Natural killer cell (primary cell): Measurements from ENCODE around the gene RMDN3. TPM values are rescaled to one million over a fixed set of nuclear protein-coding genes. Genes with fewer than 3 reads are reported as not detected.

Experiments used
- ATAC-seq, 3 donors: fragments of 150-1000 bp in 2 of 3; fragments of 200-7000 bp in 1 of 3; cut with Tn5 transposase; 1 replicate in 1 of 3; 2 replicates in 2 of 3; pipeline ENCODE4 v1.10.0; 2021; ENCODE audit warnings: mild to moderate bottlenecking in 2 of 3, moderate library complexity in 2 of 3
- DNase-seq, 2 donors: peaks; one replicate each; pipeline versions ENCODE4 v3.0.0 to v3.0.0-alpha.2; 2013 to 2021; ENCODE audit warnings: mixed read lengths in 1 of 2
- H3K27ac ChIP-seq: one replicate; pipeline ENCODE4 v1.5.1; 2013; ENCODE audit warnings: mild to moderate bottlenecking, low read length
- H3K27me3 ChIP-seq: one replicate; pipeline ENCODE4 v1.6.1; 2013; ENCODE audit warnings: low read length; ENCODE audit not compliant: control insufficient read depth, insufficient read depth
- H3K36me3 ChIP-seq: one replicate; pipeline ENCODE4 v1.6.1; 2013; ENCODE audit warnings: low read length; ENCODE audit not compliant: control insufficient read depth, insufficient read depth
- H3K4me1 ChIP-seq: one replicate; pipeline ENCODE4 v1.6.1; 2013; ENCODE audit warnings: low read length; ENCODE audit not compliant: control insufficient read depth, insufficient read depth
- H3K4me3 ChIP-seq: one replicate; pipeline ENCODE4 v1.5.1; 2013; ENCODE audit warnings: low read length
- H3K9me3 ChIP-seq: one replicate; pipeline ENCODE4 v1.6.1; 2013; ENCODE audit warnings: low read length; ENCODE audit not compliant: control insufficient read depth, insufficient read depth
- H3K27ac Mint-ChIP-seq, 2 donors: one replicate each; pipeline ENCODE4 v1.8.0; 2022; ENCODE audit warnings: mild to moderate bottlenecking in 2 of 2, mixed read lengths in 2 of 2, moderate library complexity in 1 of 2
- H3K27me3 Mint-ChIP-seq, 2 donors: one replicate each; pipeline ENCODE4 v1.8.0; 2022; ENCODE audit warnings: low read depth in 2 of 2, mixed read lengths in 2 of 2
- H3K36me3 Mint-ChIP-seq: one replicate; pipeline ENCODE4 v1.8.0; 2022; ENCODE audit warnings: mixed read lengths
- H3K4me1 Mint-ChIP-seq, 2 donors: one replicate each; pipeline ENCODE4 v1.8.0; 2022; ENCODE audit warnings: mixed read lengths in 2 of 2
- H3K4me3 Mint-ChIP-seq: one replicate; pipeline ENCODE4 v1.8.0; 2022; ENCODE audit warnings: mild to moderate bottlenecking, moderate library complexity, mixed read lengths
- H3K9me3 Mint-ChIP-seq, 2 donors: one replicate each; pipeline ENCODE4 v1.8.0; 2022; ENCODE audit warnings: mixed read lengths in 2 of 2
- CTCF ChIP-seq: fragments of 200-600 bp; IDR thresholded peaks from one replicate; pipeline ENCODE4 v1.8.0; 2022; ENCODE audit warnings: antibody characterized with exemption
- WGBS: methylation state at CpG from one replicate; pipeline ENCODE4 v1.1.7; 2013; ENCODE audit warnings: missing lambda C conversion rate; ENCODE audit not compliant: insufficient coverage; 5-methylcytosine and 5-hydroxymethylcytosine counted together
- intact Hi-C: fragments of 100-400 bp; cut with micrococcal nuclease; formaldehyde crosslinking; loops from one replicate; pipeline ENCODE4 v1.14.2; 2022
- total RNA-seq, 4 donors: library from RNA; stranded (reverse); fragments of 120-200 nt in 1 of 4; gene quantifications; one replicate each; pipeline versions ENCODE4 v1.2.3 to v1.2.4, GENCODE V29; 2013 to 2022

RMDN3 gene
- total RNA-seq, 3 donors from 2014 or later (not counting 1 experiment from before 2014, with no cell fraction given): 52.8 to 82.3 (median 72.0) TPM

- intact Hi-C loops: no loop called here
- Mint-ChIP-seq H3K36me3 (no peaks in the 10 kb centered on the region), H3K4me3 (no peak overlapping the region), H3K4me1 (peaks cover 42 to 70% of the 10 kb centered on the region in 2 donors), H3K27me3 (no peaks in the 10 kb centered on the region), H3K9me3 (no peaks in the 10 kb centered on the region), H3K27ac (no peak overlapping the region)
- WGBS: 94% methylated on average over 32 of the region's 32 CpGs
- H3K4me3 ChIP-seq: no peak overlapping the region
- no peaks in the 10 kb centered on the region for H3K9me3 ChIP-seq
- ATAC-seq (no peak), DNase-seq (no peak)
- H3K4me1 ChIP-seq: peaks cover 72% of the 10 kb centered on the region
- TF ChIP-seq CTCF: no peak
- peaks cover 14% of the 10 kb centered on the region for H3K36me3 ChIP-seq
- H3K27ac ChIP-seq: no peak overlapping the region
- no peaks in the 10 kb centered on the region for H3K27me3 ChIP-seq
Observed at GRCh38 chr15:40766906-40767837, 12.1 kb upstream of the RMDN3 start.

DNA sequence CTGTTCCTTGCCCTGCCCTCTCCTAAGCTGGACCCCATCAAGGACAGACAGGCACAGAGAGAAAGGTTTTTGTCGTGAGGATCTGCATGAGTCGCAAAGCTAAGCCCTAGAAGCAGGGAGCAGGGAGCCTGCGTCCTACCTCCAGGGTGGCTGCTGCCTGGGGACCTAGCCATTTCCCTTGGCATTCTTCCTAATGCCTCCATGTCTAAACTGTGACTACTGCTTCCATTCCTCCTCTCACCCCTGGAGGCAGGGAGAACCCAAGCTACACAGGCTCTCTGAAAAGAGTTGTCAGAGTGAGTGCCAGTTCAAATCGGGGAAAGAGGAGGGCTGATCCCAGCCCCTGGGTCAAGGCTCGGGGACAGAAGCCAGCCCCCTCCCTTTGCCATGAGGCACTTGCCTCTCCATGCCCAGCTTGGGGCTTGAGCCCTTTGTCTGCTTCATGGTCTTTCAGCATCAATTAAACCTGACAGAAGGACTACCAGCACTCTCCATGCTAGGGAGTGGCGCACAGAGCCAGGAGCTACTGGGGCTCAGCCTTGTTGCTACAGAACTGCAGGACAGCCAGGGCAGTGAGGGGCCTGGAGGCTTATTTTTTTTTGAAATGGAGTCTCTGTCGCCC is 11.3 kb upstream of the RMDN3 start:
- H3K27ac ChIP-seq: no peak overlapping the region
- no peak overlapping the region for H3K4me3 ChIP-seq
- ATAC-seq (no peak), DNase-seq (no peak)
- Mint-ChIP-seq H3K9me3 (no peaks in the 10 kb centered on the region), H3K36me3 (no peaks in the 10 kb centered on the region), H3K4me1 (peaks cover 42 to 69% of the 10 kb centered on the region in 2 donors), H3K27me3 (no peaks in the 10 kb centered on the region), H3K27ac (peak overlapping the region; percentile 87 to 91), H3K4me3 (no peak overlapping the region)
- H3K4me1 ChIP-seq: peaks cover 72% of the 10 kb centered on the region
- no peaks in the 10 kb centered on the region for H3K9me3 ChIP-seq
- peaks cover 14% of the 10 kb centered on the region for H3K36me3 ChIP-seq
- TF ChIP-seq CTCF: no peak
- 98% methylated on average over 7 of the region's 7 CpGs for WGBS
- intact Hi-C loops: no loop called here
- H3K27me3 ChIP-seq: no peaks in the 10 kb centered on the region

DNA sequence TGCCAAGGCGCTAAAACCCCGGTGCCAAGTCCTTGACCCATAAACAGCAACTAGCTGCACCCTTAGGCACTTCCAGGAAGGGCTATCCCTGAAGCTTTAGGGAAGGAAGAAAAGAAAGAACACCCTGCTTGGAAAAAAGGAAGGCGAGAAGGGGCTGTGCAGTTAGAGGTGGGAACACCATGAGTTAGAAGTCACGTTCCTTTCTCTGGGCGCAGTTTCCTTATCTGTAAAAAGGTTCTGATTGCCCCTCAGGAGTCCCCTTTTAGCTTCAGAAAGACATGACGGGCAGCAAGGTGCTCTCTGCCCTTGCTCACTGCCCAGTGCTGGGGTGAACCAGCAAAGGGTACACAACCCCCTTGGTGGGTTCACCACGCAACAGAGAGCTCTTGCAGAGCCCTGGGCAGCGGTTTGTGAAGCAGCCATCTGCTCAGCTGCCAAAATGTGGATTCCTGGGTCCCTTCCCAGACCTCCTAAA is 9.6 kb upstream of the RMDN3 start:
- no peak for TF ChIP-seq CTCF
- Histone ChIP-seq H3K27ac (peak overlapping the region; percentile 71), H3K36me3 (peaks cover 14% of the 10 kb centered on the region), H3K4me1 (peaks cover 59% of the 10 kb centered on the region), H3K27me3 (no peaks in the 10 kb centered on the region), H3K9me3 (no peaks in the 10 kb centered on the region), H3K4me3 (peak overlapping the region; percentile 74)
- H3K27ac Mint-ChIP-seq: peak overlapping the region; percentile 87 to 91
- H3K27me3 Mint-ChIP-seq: no peaks in the 10 kb centered on the region
- WGBS: 37% methylated on average over 7 of the region's 8 CpGs
- H3K9me3 Mint-ChIP-seq: no peaks in the 10 kb centered on the region
- peaks cover 34 to 56% of the 10 kb centered on the region in 2 donors for H3K4me1 Mint-ChIP-seq
- intact Hi-C loops: loop anchor here (1.0 kb wide), 2 partner anchors 12 to 43 kb away; partner anchors contain the start of genes DNAJC17 and ZFYVE19
- DNase-seq: peak in 1 of 2 donors; percentile 40
- ATAC-seq: peak in 1 of 3 donors; percentile 7
- peak overlapping the region; percentile 85 for H3K4me3 Mint-ChIP-seq
- no peaks in the 10 kb centered on the region for H3K36me3 Mint-ChIP-seq
